ENCODE measurements around the gene INPP4A. TPM values are rescaled to one million over a fixed set of nuclear protein-coding genes. Genes with fewer than 3 reads are reported as not detected.

Gene INPP4A
- total and polyA plus RNA-seq, 2 donors = 17.9 to 24.9 TPM

GRCh38 chr2:98509542-98510321 lies 65.1 kb downstream of the INPP4A start:
- no peak for DNase-seq (ENCODE audit: low read depth in 6 of 9, low spot score in 9 of 9)
- Histone ChIP-seq H3K27ac (ENCODE audit: low read depth in 1 of 2, low read length in 1 of 2) (peak overlapping the region in 1 of 2 donors; percentile 43), H3K9me3 (ENCODE audit: control insufficient read depth in 2 of 2, insufficient read depth in 1 of 2, low read length in 1 of 2) (no peaks in the 10 kb centered on the region), H3K4me3 (ENCODE audit: low read length in 2 of 2) (no peak overlapping the region), H3K4me1 (ENCODE audit: control insufficient read depth in 2 of 2, insufficient read depth in 2 of 2, low read length in 2 of 2) (peaks cover 20 to 41% of the 10 kb centered on the region in 2 donors), H3K27me3 (ENCODE audit: control insufficient read depth in 2 of 2, insufficient read depth in 1 of 2, low read length in 1 of 2) (no peaks in the 10 kb centered on the region), H3K36me3 (ENCODE audit: control insufficient read depth in 2 of 2, insufficient read depth in 2 of 2, low read length in 1 of 2) (peaks cover 11 to 14% of the 10 kb centered on the region in 2 donors)
- 94% methylated on average over 7 of the region's 7 CpGs for WGBS

GRCh38 chr2:98510322-98510662 lies 65.6 kb downstream of the INPP4A start:
- H3K27ac ChIP-seq (ENCODE audit: low read depth in 1 of 2, low read length in 1 of 2) = no peak overlapping the region
- no peak for DNase-seq (ENCODE audit: low read depth in 6 of 9, low spot score in 9 of 9)
- peaks cover 19 to 42% of the 10 kb centered on the region in 2 donors for H3K4me1 ChIP-seq (ENCODE audit: control insufficient read depth in 2 of 2, insufficient read depth in 2 of 2, low read length in 2 of 2)
- no peaks in the 10 kb centered on the region for H3K27me3 ChIP-seq (ENCODE audit: control insufficient read depth in 2 of 2, insufficient read depth in 1 of 2, low read length in 1 of 2)
- 97% methylated on average over 2 of the region's 2 CpGs for WGBS
- no peak overlapping the region for H3K4me3 ChIP-seq (ENCODE audit: low read length in 2 of 2)
- peaks cover 11 to 14% of the 10 kb centered on the region in 2 donors for H3K36me3 ChIP-seq (ENCODE audit: control insufficient read depth in 2 of 2, insufficient read depth in 2 of 2, low read length in 1 of 2)
- H3K9me3 ChIP-seq (ENCODE audit: control insufficient read depth in 2 of 2, insufficient read depth in 1 of 2, low read length in 1 of 2) = no peaks in the 10 kb centered on the region

GRCh38 chr2:98511981-98512380 lies 67.3 kb downstream of the INPP4A start:
- Histone ChIP-seq H3K27me3 (ENCODE audit: control insufficient read depth in 2 of 2, insufficient read depth in 1 of 2, low read length in 1 of 2) (no peaks in the 10 kb centered on the region), H3K27ac (ENCODE audit: low read depth in 1 of 2, low read length in 1 of 2) (no peak overlapping the region), H3K36me3 (ENCODE audit: control insufficient read depth in 2 of 2, insufficient read depth in 2 of 2, low read length in 1 of 2) (peaks cover 4 to 9% of the 10 kb centered on the region in 2 donors), H3K9me3 (ENCODE audit: control insufficient read depth in 2 of 2, insufficient read depth in 1 of 2, low read length in 1 of 2) (no peaks in the 10 kb centered on the region), H3K4me1 (ENCODE audit: control insufficient read depth in 2 of 2, insufficient read depth in 2 of 2, low read length in 2 of 2) (peaks cover 21 to 39% of the 10 kb centered on the region in 2 donors), H3K4me3 (ENCODE audit: low read length in 2 of 2) (no peak overlapping the region)
- WGBS = 99% methylated on average over 3 of the region's 3 CpGs
- no peak for DNase-seq (ENCODE audit: low read depth in 6 of 9, low spot score in 9 of 9)

- no peak overlapping the region for H3K4me3 ChIP-seq (ENCODE audit: low read length in 2 of 2)
- WGBS = 97% methylated on average over 5 of the region's 5 CpGs
Observed at GRCh38 chr2:98512699-98513098, 68.0 kb downstream of the INPP4A start.

GRCh38 chr2:98514096-98514639 lies 69.5 kb downstream of the INPP4A start:
- H3K9me3 ChIP-seq (ENCODE audit: control insufficient read depth in 2 of 2, insufficient read depth in 1 of 2, low read length in 1 of 2) = no peaks in the 10 kb centered on the region
- no peak overlapping the region for H3K27ac ChIP-seq (ENCODE audit: low read depth in 1 of 2, low read length in 1 of 2)
- DNase-seq (ENCODE audit: low read depth in 6 of 9, low spot score in 9 of 9) = no peak
- peaks cover 0 to 5% of the 10 kb centered on the region in 2 donors for H3K36me3 ChIP-seq (ENCODE audit: control insufficient read depth in 2 of 2, insufficient read depth in 2 of 2, low read length in 1 of 2)
- 99% methylated on average over 5 of the region's 5 CpGs for WGBS
- no peak overlapping the region for H3K4me3 ChIP-seq (ENCODE audit: low read length in 2 of 2)
- H3K4me1 ChIP-seq (ENCODE audit: control insufficient read depth in 2 of 2, insufficient read depth in 2 of 2, low read length in 2 of 2) = peaks cover 10 to 29% of the 10 kb centered on the region in 2 donors
- H3K27me3 ChIP-seq (ENCODE audit: control insufficient read depth in 2 of 2, insufficient read depth in 1 of 2, low read length in 1 of 2) = no peaks in the 10 kb centered on the region

More at GRCh38 chr2:98512699-98513098, 68.0 kb downstream of the INPP4A start:
- no peak for DNase-seq (ENCODE audit: low read depth in 6 of 9, low spot score in 9 of 9)
- H3K4me1 ChIP-seq (ENCODE audit: control insufficient read depth in 2 of 2, insufficient read depth in 2 of 2, low read length in 2 of 2) = peaks cover 21 to 35% of the 10 kb centered on the region in 2 donors
- H3K27ac ChIP-seq (ENCODE audit: low read depth in 1 of 2, low read length in 1 of 2) = no peak overlapping the region
- peaks cover 2 to 5% of the 10 kb centered on the region in 2 donors for H3K36me3 ChIP-seq (ENCODE audit: control insufficient read depth in 2 of 2, insufficient read depth in 2 of 2, low read length in 1 of 2)
- H3K27me3 ChIP-seq (ENCODE audit: control insufficient read depth in 2 of 2, insufficient read depth in 1 of 2, low read length in 1 of 2) = no peaks in the 10 kb centered on the region
- no peaks in the 10 kb centered on the region for H3K9me3 ChIP-seq (ENCODE audit: control insufficient read depth in 2 of 2, insufficient read depth in 1 of 2, low read length in 1 of 2)

GRCh38 chr2:98514879-98515249 lies 70.2 kb downstream of the INPP4A start:
- Histone ChIP-seq H3K27me3 (ENCODE audit: control insufficient read depth in 2 of 2, insufficient read depth in 1 of 2, low read length in 1 of 2) (no peaks in the 10 kb centered on the region), H3K9me3 (ENCODE audit: control insufficient read depth in 2 of 2, insufficient read depth in 1 of 2, low read length in 1 of 2) (no peaks in the 10 kb centered on the region), H3K36me3 (ENCODE audit: control insufficient read depth in 2 of 2, insufficient read depth in 2 of 2, low read length in 1 of 2) (peaks cover 4 to 8% of the 10 kb centered on the region in 2 donors), H3K4me3 (ENCODE audit: low read length in 2 of 2) (no peak overlapping the region), H3K4me1 (ENCODE audit: control insufficient read depth in 2 of 2, insufficient read depth in 2 of 2, low read length in 2 of 2) (peaks cover 10 to 25% of the 10 kb centered on the region in 2 donors), H3K27ac (ENCODE audit: low read depth in 1 of 2, low read length in 1 of 2) (no peak overlapping the region)
- no peak for DNase-seq (ENCODE audit: low read depth in 6 of 9, low spot score in 9 of 9)
- WGBS = 85% methylated on average over 4 of the region's 4 CpGs

GRCh38 chr2:98515250-98515991 lies 70.8 kb downstream of the INPP4A start:
- WGBS = 72% methylated on average over 13 of the region's 13 CpGs
- peak in 1 of 9 donors; percentile 48 for DNase-seq (ENCODE audit: low read depth in 6 of 9, low spot score in 9 of 9)
- H3K27ac ChIP-seq (ENCODE audit: low read depth in 1 of 2, low read length in 1 of 2) = peak overlapping the region in 1 of 2 donors; percentile 8

GRCh38 chr2:98516571-98516970 lies 71.9 kb downstream of the INPP4A start:
- Histone ChIP-seq H3K27me3 (ENCODE audit: control insufficient read depth in 2 of 2, insufficient read depth in 1 of 2, low read length in 1 of 2) (no peaks in the 10 kb centered on the region), H3K4me3 (ENCODE audit: low read length in 2 of 2) (no peak overlapping the region), H3K4me1 (ENCODE audit: control insufficient read depth in 2 of 2, insufficient read depth in 2 of 2, low read length in 2 of 2) (peaks cover 10 to 25% of the 10 kb centered on the region in 2 donors), H3K36me3 (ENCODE audit: control insufficient read depth in 2 of 2, insufficient read depth in 2 of 2, low read length in 1 of 2) (peaks cover 18 to 24% of the 10 kb centered on the region in 2 donors), H3K27ac (ENCODE audit: low read depth in 1 of 2, low read length in 1 of 2) (no peak overlapping the region), H3K9me3 (ENCODE audit: control insufficient read depth in 2 of 2, insufficient read depth in 1 of 2, low read length in 1 of 2) (no peaks in the 10 kb centered on the region)
- WGBS = 79% methylated on average over 3 of the region's 3 CpGs
- DNase-seq (ENCODE audit: low read depth in 6 of 9, low spot score in 9 of 9) = no peak

More at GRCh38 chr2:98515250-98515991, 70.8 kb downstream of the INPP4A start:
- Histone ChIP-seq H3K4me1 (ENCODE audit: control insufficient read depth in 2 of 2, insufficient read depth in 2 of 2, low read length in 2 of 2) (peaks cover 10 to 25% of the 10 kb centered on the region in 2 donors), H3K9me3 (ENCODE audit: control insufficient read depth in 2 of 2, insufficient read depth in 1 of 2, low read length in 1 of 2) (no peaks in the 10 kb centered on the region), H3K27me3 (ENCODE audit: control insufficient read depth in 2 of 2, insufficient read depth in 1 of 2, low read length in 1 of 2) (no peaks in the 10 kb centered on the region), H3K36me3 (ENCODE audit: control insufficient read depth in 2 of 2, insufficient read depth in 2 of 2, low read length in 1 of 2) (peaks cover 9 to 14% of the 10 kb centered on the region in 2 donors), H3K4me3 (ENCODE audit: low read length in 2 of 2) (no peak overlapping the region)

GRCh38 chr2:98517636-98518035 lies 73.0 kb downstream of the INPP4A start:
- Histone ChIP-seq H3K9me3 (ENCODE audit: control insufficient read depth in 2 of 2, insufficient read depth in 1 of 2, low read length in 1 of 2) (no peaks in the 10 kb centered on the region), H3K36me3 (ENCODE audit: control insufficient read depth in 2 of 2, insufficient read depth in 2 of 2, low read length in 1 of 2) (peaks cover 23 to 25% of the 10 kb centered on the region in 2 donors), H3K4me1 (ENCODE audit: control insufficient read depth in 2 of 2, insufficient read depth in 2 of 2, low read length in 2 of 2) (peaks cover 10 to 25% of the 10 kb centered on the region in 2 donors), H3K27ac (ENCODE audit: low read depth in 1 of 2, low read length in 1 of 2) (no peak overlapping the region), H3K27me3 (ENCODE audit: control insufficient read depth in 2 of 2, insufficient read depth in 1 of 2, low read length in 1 of 2) (no peaks in the 10 kb centered on the region), H3K4me3 (ENCODE audit: low read length in 2 of 2) (no peak overlapping the region)
- WGBS = 97% methylated on average over 2 of the region's 2 CpGs
- DNase-seq (ENCODE audit: low read depth in 6 of 9, low spot score in 9 of 9) = no peak
